Heart left ventricle (tissue), 16 donors: Measurements from ENCODE around the gene DYNLT2. TPM values are rescaled to one million over a fixed set of nuclear protein-coding genes. Genes with fewer than 3 reads are reported as not detected.

ENCODE experiments used
- ATAC-seq, 4 donors: fragments of 200-7000 bp; cut with Tn5 transposase; one replicate each; pipeline ENCODE4 v1.9.1; 2020 to 2022; ENCODE audit warnings: moderate library complexity in 4 of 4, mild to moderate bottlenecking in 3 of 4, moderate number of reproducible peaks in 1 of 4
- DNase-seq, 5 donors: peaks; one replicate each; pipeline ENCODE4 v3.0.0-alpha.2; 2020
- H3K27ac ChIP-seq, 12 donors: fragments of 200-600 bp; sonication (generic) in 4 of 12; one replicate each; pipeline versions ENCODE4 v1.5.0 to v1.8.0; 2016 to 2022; ENCODE audit warnings: mild to moderate bottlenecking in 2 of 12
- H3K27me3 ChIP-seq, 9 donors: fragments of 200-600 bp; sonication (generic) in 2 of 9; one replicate each; pipeline versions ENCODE4 v1.5.1 to v1.8.0; 2016 to 2022; ENCODE audit warnings: mild to moderate bottlenecking in 3 of 9
- H3K36me3 ChIP-seq, 9 donors: fragments of 200-600 bp; sonication (generic) in 2 of 9; one replicate each; pipeline versions ENCODE4 v1.5.0 to v1.8.0; 2018 to 2022; ENCODE audit warnings: mild to moderate bottlenecking in 2 of 9
- H3K4me1 ChIP-seq, 12 donors: fragments of 200-600 bp; sonication (generic) in 4 of 12; one replicate each; pipeline versions ENCODE4 v1.5.0 to v1.8.0; 2016 to 2022; ENCODE audit warnings: mild to moderate bottlenecking in 3 of 12
- H3K4me3 ChIP-seq, 12 donors: fragments of 200-600 bp; sonication (generic) in 4 of 12; one replicate each; pipeline versions ENCODE4 v1.5.0 to v1.8.0; 2017 to 2022; ENCODE audit warnings: mild to moderate bottlenecking in 9 of 12, moderate library complexity in 4 of 12
- H3K9me3 ChIP-seq, 12 donors: fragments of 200-600 bp; sonication (generic) in 4 of 12; one replicate each; pipeline versions ENCODE4 v1.5.0 to v1.8.0; 2016 to 2022; ENCODE audit warnings: mild to moderate bottlenecking in 1 of 12
- POLR2A ChIP-seq, 2 donors: fragments of 450-650 bp; IDR thresholded peaks; one replicate each; pipeline ENCODE4 v1.6.1; 2017; ENCODE audit warnings: antibody characterized with exemption in 2 of 2, mild to moderate bottlenecking in 2 of 2, moderate library complexity in 2 of 2
- WGBS, 4 donors: extraction: QIAGEN DNeasy Blood & Tissue Kit in 2 of 4; methylation state at CpG; one replicate each; pipeline versions ENCODE4 v1.1.5 to v1.1.7; 2013 to 2018; 5-methylcytosine and 5-hydroxymethylcytosine counted together
- intact Hi-C, 10 donors: fragments of 100-400 bp; cut with DNase I; formaldehyde crosslinking; loops; one replicate each; pipeline versions ENCODE4 v1.11.1 to v1.14.2; 2022
- long read RNA-seq, 3 donors: library from polyadenylated mRNA; unstranded; transcript quantifications; one replicate each; pipeline ENCODE4 v2.0.0, GENCODE V29; 2020 to 2021
- polyA plus RNA-seq, 2 donors: library from polyadenylated mRNA; stranded (reverse); fragments of 200-250 nt; gene quantifications; one replicate each; pipeline ENCODE4 v1.2.3, GENCODE V29; 2013
- total RNA-seq, 9 donors: library from RNA; depleted of rRNA in 2 of 9; stranded (reverse); fragments of >200 nt in 2 of 9; fragmentation: NEBNext Ultra II Directional in 3 of 9; extraction: Animal tissue kit (Norgen Biotek cat#: 25700) in 3 of 9; gene quantifications; one replicate each; pipeline versions ENCODE4 v1.1.0 to v1.2.4, GENCODE V29; 2016 to 2023
- TF ChIP-seq, protein P1 (sequence below), 12 donors: fragments of 200-600 bp; sonication (generic) in 4 of 12; IDR thresholded peaks; one replicate each; pipeline versions ENCODE4 v1.5.0 to v1.8.0; 2018 to 2022; ENCODE audit warnings: antibody characterized with exemption in 12 of 12, mild to moderate bottlenecking in 5 of 12
- donor health status: ischemic (EF 13 %, LVEDD 7.1; RV severe dilation, severe dysfunction).
- donor health status: healthy with polysubstance abuse.
- donor health status: DM: no; HTN: yes; CAD: no.
- donor health status: DM: no; HTN: no; CAD: no.
- donor health status: ischemic (EF 25% LVEDD 6.9; RV normal size, moderate dysfunction).
- donor health status: ischemic (EF 25% LVEDD 5.7; RV mildly dilated, moderate dysfunction).
- donor health status: healthy.
- donor health status: DM: yes; HTN: yes; CAD: no.
- donor health status: ischemic (EF 35%, LVEDD 5.7; RV mildly dilated, moderate dysfunction).
- donor health status: nonischemic (EF 11% LVEDD 7.7; RV severe dilation, severe dysfunction).
- donor health status: DM: yes; HTN: yes; CAD: no.
- donor health status: PGD.
- donor health status: ischemic (EF 29% LVEDD 5.4; RV normal size, mild dysfunction).
- donor health status: nonischemic (EF 23%, LVEDD 6.1; RV moderate dilation, normal function).

DYNLT2 gene, protein sequence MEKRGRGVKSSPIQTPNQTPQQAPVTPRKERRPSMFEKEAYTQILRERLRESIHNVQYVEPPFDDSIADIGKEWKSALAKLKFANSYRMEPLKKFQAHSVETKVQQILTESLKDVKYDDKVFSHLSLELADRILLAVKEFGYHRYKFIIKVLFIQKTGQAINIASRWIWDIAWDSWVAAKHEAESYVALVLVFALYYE
- total RNA-seq, result 1 to 10 TPM in 1 of 9 donors, under 1 TPM in 8; 0.49 to 1.2 (median 0.62) TPM
- polyA plus RNA-seq, result 1 to 10 TPM in 1 of 2 donors, under 1 TPM in 1; 0.67 to 1.5 TPM
- long read RNA-seq, donor 1, partial matches to known transcripts, result 0 of 1 reads
- long read RNA-seq, donor 1, other reads (novel, unspliced or antisense), result 0 of 1 reads
- long read RNA-seq, donor 2, partial matches to known transcripts, result 0 of 3 reads
- long read RNA-seq, donor 2, other reads (novel, unspliced or antisense), result 0 of 3 reads
- long read RNA-seq, donor 3, partial matches to known transcripts, result 0 of 1 reads
- long read RNA-seq, donor 3, other reads (novel, unspliced or antisense), result 0 of 1 reads

DNA sequence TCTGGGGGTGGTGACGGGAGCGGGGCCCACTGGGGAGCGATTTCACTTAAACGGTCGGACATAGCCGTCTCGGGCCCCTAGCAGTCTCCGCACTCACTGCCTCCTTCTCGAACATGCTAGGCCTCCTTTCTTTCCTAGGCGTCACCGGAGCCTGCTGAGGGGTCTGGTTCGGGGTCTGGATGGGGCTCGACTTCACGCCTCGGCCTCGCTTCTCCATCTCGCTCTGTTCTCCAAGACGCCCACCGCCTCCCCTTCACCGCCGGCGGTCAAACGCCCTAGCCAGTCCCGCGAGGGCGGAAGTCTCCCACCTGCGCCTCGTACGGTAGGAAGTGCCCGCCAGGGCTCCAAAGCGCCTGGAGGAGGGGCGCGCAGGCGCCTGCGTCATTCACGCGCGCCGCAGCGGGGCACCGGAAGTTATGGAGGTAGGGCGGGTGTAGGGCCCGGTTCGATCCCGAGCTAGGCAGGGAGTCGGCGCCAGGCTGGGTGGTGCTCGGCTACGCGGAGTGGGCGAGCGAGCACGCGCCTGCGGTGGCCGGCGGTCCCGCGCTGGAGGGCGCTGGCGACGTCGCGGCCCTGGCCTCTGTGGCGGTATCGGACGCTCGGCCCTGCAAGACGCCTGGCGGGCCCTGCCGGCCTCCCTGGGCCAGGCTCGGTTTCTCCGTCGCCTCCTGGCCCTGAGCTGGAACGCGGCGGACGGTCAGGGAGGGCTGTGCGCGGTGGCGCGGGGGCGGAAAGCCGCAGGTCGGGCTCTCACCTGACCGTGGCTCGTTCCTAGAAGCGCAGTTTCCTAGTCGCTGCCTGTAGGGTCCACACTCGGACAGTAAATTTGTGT is at the start of gene DYNLT2, which contains the start of gene ERMARD:
TSS of gene DYNLT2 (minus strand) at position 331 of the 832 bp plus-strand sequence. CDS start at position 217, 114 bp downstream.
TSS of gene ERMARD (plus strand) at position 381 of the 832 bp plus-strand sequence. CDS start at position 417, 36 bp downstream.
- intact Hi-C loops, result loop anchor here in 9 of 10 donors (1.0 to 10.0 kb wide), 13 partner anchors 25 to 806 kb away; partner anchors contain the start of genes PSMB1 (in 5 of the 9), TBP (in 5 of the 9), C6orf120 (in 3 of the 9) and WDR27 (in 3 of the 9)
- H3K27ac ChIP-seq, result peak within 1 kb of the TSS; percentile 85 to 97 (median 96)
- WGBS, 4 donors, result 0 to 1% (median 1%) methylated on average over 16 to 90 of the region's 90 CpGs
- ATAC-seq (peak; percentile 97 to 100 (median 99)), DNase-seq (peak; percentile 92 to 96 (median 94))
- peak within 1 kb of the TSS; percentile 66 to 98 (median 88) for H3K4me3 ChIP-seq
- H3K36me3 ChIP-seq, result peaks cover 0 to 15% (median 2%) of the 10 kb centered on the region in 9 donors
- peaks cover 0 to 29% (median 17%) of the 10 kb centered on the region in 12 donors for H3K4me1 ChIP-seq
- TF ChIP-seq, protein P1, sequence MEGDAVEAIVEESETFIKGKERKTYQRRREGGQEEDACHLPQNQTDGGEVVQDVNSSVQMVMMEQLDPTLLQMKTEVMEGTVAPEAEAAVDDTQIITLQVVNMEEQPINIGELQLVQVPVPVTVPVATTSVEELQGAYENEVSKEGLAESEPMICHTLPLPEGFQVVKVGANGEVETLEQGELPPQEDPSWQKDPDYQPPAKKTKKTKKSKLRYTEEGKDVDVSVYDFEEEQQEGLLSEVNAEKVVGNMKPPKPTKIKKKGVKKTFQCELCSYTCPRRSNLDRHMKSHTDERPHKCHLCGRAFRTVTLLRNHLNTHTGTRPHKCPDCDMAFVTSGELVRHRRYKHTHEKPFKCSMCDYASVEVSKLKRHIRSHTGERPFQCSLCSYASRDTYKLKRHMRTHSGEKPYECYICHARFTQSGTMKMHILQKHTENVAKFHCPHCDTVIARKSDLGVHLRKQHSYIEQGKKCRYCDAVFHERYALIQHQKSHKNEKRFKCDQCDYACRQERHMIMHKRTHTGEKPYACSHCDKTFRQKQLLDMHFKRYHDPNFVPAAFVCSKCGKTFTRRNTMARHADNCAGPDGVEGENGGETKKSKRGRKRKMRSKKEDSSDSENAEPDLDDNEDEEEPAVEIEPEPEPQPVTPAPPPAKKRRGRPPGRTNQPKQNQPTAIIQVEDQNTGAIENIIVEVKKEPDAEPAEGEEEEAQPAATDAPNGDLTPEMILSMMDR (IDR thresholded peaks at IDR 0.05), result peak in 10 of 12 donors; percentile 14 to 37 (median 24)
- TF ChIP-seq POLR2A (IDR thresholded peaks at IDR 0.05), result peak in 1 of 2 donors; percentile 81
- no peaks in the 10 kb centered on the region for H3K27me3 ChIP-seq
- H3K9me3 ChIP-seq, result peaks cover 0 to 9% (median 0%) of the 10 kb centered on the region in 12 donors

DNA sequence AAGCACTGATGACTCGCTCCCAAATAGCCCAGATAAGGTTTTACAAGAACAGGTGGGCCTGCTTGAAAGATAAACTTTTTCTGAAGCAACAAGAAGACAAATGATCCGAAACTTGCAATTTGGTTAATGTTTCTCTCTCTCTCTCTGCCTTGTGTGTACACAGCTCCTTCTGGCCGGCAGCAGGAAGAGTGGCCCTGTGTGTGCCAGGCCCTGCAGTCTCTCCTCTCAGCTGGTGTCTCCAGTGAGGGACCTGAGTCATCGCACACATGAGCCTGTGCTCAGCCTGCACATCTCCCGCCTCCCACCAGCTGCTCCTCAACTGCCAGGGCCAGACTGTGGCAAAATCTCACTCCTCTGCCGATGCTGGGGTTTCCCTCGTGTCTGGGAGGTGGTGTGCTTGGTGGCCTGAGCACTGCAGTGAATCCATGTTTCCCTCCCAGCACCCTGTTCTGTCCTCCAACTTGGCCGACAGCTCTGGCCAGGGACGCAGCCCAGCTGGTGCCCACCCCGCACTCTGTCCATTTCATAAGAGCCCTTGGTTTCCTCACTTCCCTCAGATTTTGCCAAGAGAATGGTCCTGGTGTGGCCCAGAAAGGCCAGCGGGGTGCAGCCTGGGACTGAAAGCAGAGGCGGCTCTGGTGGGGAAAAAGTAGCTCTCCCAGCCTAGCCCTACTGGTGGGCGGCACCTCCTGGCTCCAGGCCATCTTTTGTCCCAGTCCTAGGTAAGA is 49.5 kb upstream of the DYNLT2 start:
- intact Hi-C loops, result no loop called here
- DNase-seq (no peak), ATAC-seq (peak in 1 of 4 donors; percentile 44)
- no peak overlapping the region for H3K27ac ChIP-seq
- WGBS, 4 donors, result 62 to 79% (median 70%) methylated on average over 12 to 13 of the region's 13 CpGs
- TF ChIP-seq, protein P1 (IDR thresholded peaks at IDR 0.05), result no peak
- TF ChIP-seq POLR2A (IDR thresholded peaks at IDR 0.05), result no peak
- H3K4me1 ChIP-seq, result no peaks in the 10 kb centered on the region
- no peaks in the 10 kb centered on the region for H3K36me3 ChIP-seq
- no peak overlapping the region for H3K4me3 ChIP-seq
- H3K9me3 ChIP-seq, result no peaks in the 10 kb centered on the region
- H3K27me3 ChIP-seq, result peaks cover 0 to 18% (median 2%) of the 10 kb centered on the region in 9 donors

DNA sequence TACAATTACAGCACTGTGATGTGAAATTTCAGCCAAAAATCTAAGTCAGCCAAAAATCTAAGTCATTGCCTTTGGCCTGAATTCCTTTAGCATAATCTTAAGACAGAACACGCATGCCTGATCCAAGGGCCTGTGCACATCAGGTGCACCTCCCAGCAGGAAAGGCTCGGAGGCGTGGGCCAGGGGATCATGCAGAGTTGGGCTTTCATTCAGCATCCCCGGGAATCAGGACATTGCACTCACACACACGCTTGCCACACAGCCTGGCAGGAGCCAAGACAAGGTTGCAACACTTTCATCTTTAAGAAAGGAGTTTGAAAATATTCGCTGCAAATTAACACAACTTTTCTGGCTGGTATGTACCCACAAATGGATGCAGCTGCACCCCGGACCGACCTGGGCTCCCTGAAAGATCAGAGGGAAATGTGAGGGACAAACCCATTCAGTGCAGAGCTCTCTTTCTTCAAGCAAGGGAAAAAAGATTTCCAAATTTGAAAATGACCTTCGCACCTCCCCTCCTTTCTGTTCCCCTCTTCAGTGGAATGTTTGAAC is 48.8 kb upstream of the DYNLT2 start:
- DNase-seq (no peak), ATAC-seq (no peak)
- 77 to 87% (median 82%) methylated on average over 9 of the region's 9 CpGs for WGBS, 4 donors
- peaks cover 0 to 18% (median 2%) of the 10 kb centered on the region in 9 donors for H3K27me3 ChIP-seq
- TF ChIP-seq, protein P1 (IDR thresholded peaks at IDR 0.05), result no peak
- no peak for TF ChIP-seq POLR2A (IDR thresholded peaks at IDR 0.05)
- H3K4me1 ChIP-seq, result no peaks in the 10 kb centered on the region
- H3K27ac ChIP-seq, result no peak overlapping the region
- intact Hi-C loops, result no loop called here
- H3K9me3 ChIP-seq, result no peaks in the 10 kb centered on the region
- no peak overlapping the region for H3K4me3 ChIP-seq
- no peaks in the 10 kb centered on the region for H3K36me3 ChIP-seq
